GM08714 (cell line): Measurements from ENCODE around the gene TRAPPC11.
"Not testable (repeated sequence)": the region's sequence is repeated elsewhere in the genome, so short reads cannot be mapped to it uniquely, and the experiment has no call there.

Experiments
- H3K4me3 ChIP-seq: fragments of 200-500 bp; sonication (Bioruptor generic); 2 replicates; pipeline ENCODE4 v1.5.1; 2014; ENCODE audit warnings: mild to moderate bottlenecking, low read length, inconsistent platforms
- ZNF274 ChIP-seq: IDR thresholded peaks from 2 replicates; pipeline ENCODE4 v1.6.1; 2012; ENCODE audit warnings: mild to moderate bottlenecking, low read depth, low read length

TRAPPC11 gene

GRCh38 chr4:183659029-183659871 is at the start of gene TRAPPC11, which contains the start of gene RWDD4:
TRAPPC11 (plus strand) TSS chr4:183659293; CDS start chr4:183663868, 4,575 bp downstream.
RWDD4 (minus strand) TSS chr4:183659185; CDS start chr4:183658952, 233 bp downstream.
- TF ChIP-seq ZNF274 = no peak
- peak within 1 kb of the TSS; percentile 90 for H3K4me3 ChIP-seq

DNA sequence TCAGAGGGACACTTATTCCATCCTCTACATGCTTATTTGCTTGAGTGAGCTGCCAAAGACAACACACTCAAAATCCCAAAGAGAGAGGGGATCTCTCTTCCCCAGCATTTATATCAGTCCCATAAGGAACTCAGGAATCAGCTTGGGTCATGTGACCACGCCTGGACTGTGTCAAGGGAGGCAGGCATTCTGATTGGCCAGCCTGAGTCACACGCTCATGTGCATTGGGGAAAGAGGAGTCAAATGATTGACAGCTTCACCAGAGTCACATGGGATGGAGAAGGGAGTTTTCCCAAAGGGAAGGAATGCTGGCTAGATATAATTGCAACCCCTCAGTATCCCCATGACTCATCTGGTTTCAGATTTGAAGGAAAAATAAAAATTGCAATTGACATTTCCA is 49.1 kb upstream of the TRAPPC11 start:
- H3K4me3 ChIP-seq = no peak overlapping the region
- TF ChIP-seq ZNF274 = no peak

DNA sequence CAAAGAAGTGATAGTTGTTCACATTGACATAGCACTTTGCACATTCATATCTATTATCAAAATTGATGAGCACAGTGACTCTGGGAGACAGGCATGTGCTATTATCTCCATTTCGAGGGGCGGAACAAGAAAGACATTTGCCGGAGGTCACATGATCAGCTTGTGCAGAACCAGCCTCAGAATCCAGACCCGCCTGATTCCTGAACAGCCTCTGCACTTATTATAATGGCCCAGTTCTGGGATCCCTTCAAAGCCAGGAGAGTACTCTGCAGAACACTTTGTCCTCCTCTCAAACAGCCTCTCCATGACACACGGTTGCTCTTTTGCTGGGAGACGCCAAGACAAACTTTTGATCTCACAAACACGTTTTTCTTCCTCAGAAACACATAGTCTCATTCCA is 48.5 kb upstream of the TRAPPC11 start:
- no peak for TF ChIP-seq ZNF274
- no peak overlapping the region for H3K4me3 ChIP-seq

DNA sequence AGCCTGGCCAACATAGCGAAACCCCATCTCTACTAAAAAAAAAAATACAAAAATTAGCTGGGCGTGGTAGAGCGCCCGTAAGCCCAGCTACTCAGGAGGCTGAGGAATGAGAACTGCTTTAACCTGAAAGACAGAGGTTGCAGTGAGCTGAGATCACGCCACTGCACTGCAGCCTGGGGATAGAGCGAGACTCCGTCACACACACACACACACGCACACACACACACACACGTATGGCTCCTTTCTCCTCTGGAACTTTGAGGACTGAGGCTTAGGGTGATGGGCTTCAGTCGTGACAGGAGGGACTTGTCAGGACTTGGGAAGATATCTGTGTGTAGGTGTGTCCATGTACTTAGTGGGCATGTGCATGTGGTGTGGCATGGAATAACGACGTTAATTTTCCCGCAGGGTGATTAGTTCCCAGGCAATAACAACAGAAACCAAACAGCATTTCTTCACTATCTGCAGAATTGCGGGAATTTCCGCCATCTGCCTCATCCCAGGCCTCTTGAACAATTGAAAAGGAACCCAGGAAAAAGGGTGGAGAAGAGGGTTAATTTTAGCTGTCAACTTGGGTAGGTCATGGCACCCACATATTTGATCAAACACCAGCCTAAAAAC is 47.8 kb upstream of the TRAPPC11 start:
- no peak overlapping the region for H3K4me3 ChIP-seq
- no peak for TF ChIP-seq ZNF274

GRCh38 chr4:183612329-183613250 is 46.5 kb upstream of the TRAPPC11 start:
- no peak for TF ChIP-seq ZNF274
- H3K4me3 ChIP-seq = no peak overlapping the region

- no peak overlapping the region for H3K4me3 ChIP-seq
- TF ChIP-seq ZNF274 = no peak
These were observed 42.0 kb upstream of the TRAPPC11 start for GRCh38 chr4:183617075-183617474.

DNA sequence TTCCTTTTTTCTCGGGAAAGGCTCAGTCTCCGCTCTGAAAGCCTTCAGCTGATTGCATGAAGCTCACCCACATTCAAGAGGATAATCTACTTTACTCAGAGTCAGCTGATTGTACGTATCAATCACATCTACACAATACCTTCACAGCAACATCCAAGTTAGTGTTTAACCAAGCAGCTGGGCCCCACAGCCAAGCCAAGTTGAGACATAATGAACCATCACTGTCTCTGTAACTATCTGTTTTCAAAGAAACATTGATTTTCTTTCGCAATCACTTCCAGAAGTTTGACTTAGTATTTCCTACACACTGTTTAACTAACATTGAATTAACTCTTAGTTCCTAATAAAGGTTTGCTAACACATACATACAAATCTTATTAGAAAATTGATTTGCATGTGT is 40.4 kb upstream of the TRAPPC11 start:
- TF ChIP-seq ZNF274 = no peak
- H3K4me3 ChIP-seq = no peak overlapping the region

- no peak overlapping the region for H3K4me3 ChIP-seq
- no peak for TF ChIP-seq ZNF274
These were observed 38.7 kb upstream of the TRAPPC11 start for GRCh38 chr4:183620421-183620820.

- no peak for TF ChIP-seq ZNF274
- no peak overlapping the region for H3K4me3 ChIP-seq
These were observed 37.2 kb upstream of the TRAPPC11 start for GRCh38 chr4:183621875-183622274.

DNA sequence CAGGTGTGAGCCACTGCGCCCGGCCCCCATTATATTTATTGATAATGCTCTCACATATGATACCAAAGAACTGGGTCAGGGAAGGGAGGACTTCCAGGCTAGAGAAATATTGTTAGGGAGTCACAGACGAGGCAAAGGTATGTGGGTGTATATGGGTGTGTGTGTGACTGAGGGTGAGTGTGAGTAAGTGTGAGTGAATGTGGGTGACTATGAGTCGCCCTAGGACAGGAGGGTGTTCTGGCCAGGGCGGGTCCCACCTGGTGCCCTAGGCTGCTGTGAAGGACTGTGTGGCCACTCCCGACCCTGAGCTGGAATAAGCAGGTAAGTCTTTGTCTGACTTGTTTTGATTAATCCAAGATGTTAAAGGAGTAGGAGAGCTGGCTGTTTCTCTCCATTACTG is 34.5 kb upstream of the TRAPPC11 start:
- no peak for TF ChIP-seq ZNF274
- no peak overlapping the region for H3K4me3 ChIP-seq

- no peak for TF ChIP-seq ZNF274
- H3K4me3 ChIP-seq = no peak overlapping the region
These were observed 32.9 kb upstream of the TRAPPC11 start for GRCh38 chr4:183626168-183626567.

- not testable (repeated sequence) for H3K4me3 ChIP-seq
These were observed 31.8 kb upstream of the TRAPPC11 start for GRCh38 chr4:183627286-183627685.

DNA sequence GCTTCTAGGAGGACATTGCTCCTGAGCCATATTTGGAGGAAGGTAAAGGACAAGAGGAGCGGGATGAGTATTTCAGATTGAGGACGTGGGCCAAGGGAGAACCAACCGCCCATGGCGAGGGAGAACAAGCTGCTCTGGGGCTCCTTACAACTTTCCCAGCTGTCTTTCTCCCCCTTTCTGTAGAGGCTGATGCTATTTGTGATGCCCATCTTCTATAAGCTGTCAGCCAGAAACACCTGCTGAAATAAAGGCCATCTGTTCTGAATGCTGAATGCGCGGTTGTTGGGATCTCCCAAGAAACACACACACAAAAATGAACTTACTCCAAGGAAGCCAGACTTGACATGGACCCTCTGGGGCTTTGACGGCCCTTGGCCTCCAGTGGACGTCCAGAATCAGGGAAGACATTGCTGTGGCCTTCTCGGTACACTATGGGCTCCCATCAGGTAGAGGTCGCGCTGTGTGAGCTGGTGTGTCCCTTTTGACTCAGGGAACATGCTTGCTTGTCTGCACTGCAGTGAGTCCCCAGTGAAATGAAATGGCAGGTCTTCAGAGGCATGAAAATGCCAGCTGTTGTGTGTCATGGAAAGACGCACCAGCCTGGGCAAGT is 31.0 kb upstream of the TRAPPC11 start:
- TF ChIP-seq ZNF274 = no peak
- no peak overlapping the region for H3K4me3 ChIP-seq
